IMR-90 (cell line): ENCODE measurements around the gene PADI1. TPM values are rescaled to one million over a fixed set of nuclear protein-coding genes. Genes with fewer than 3 reads are reported as not detected.

ENCODE experiments used
- ATAC-seq: fragments of 200-7000 bp; cut with Tn5 transposase; 2 replicates; pipeline ENCODE4 v1.9.1; 2020; ENCODE audit warnings: low read depth, mild to moderate bottlenecking, moderate library complexity
- BruUV-seq: library from RNA; stranded (reverse); fragments of 400-500 nt; replicated peaks from 2 replicates; lab custom pipeline; 2021; lab: Mats Ljungman, UMichigan
- CTCF ChIA-PET: fragments of 300-600 bp; formaldehyde crosslinking; extraction: SDS; loops from one replicate; lab custom pipeline; 2021; ENCODE audit warnings: antibody characterized with exemption; lab: Yijun Ruan, JAX
- POLR2A ChIA-PET: fragments of 300-600 bp; sonication (Branson Sonifier 250); formaldehyde crosslinking; loops from one replicate; lab custom pipeline; 2022; ENCODE audit warnings: antibody characterized with exemption; ENCODE audit not compliant: unreplicated experiment; lab: Charles Lee
- DNase-seq: peaks from one replicate; pipeline ENCODE4 v3.0.0; 2013
- H2AFZ ChIP-seq: replicated peaks from 2 replicates; pipeline ENCODE3; 2013; ENCODE audit warnings: low read length, mild to moderate bottlenecking; ENCODE audit not compliant: poor library complexity
- H2AK5ac ChIP-seq: 2 replicates; pipeline ENCODE4 v1.6.1; 2013; ENCODE audit warnings: low read depth, low read length, inconsistent platforms
- H2AK9ac ChIP-seq: replicated peaks from 2 replicates; pipeline ENCODE3; 2013; ENCODE audit warnings: mild to moderate bottlenecking, low read depth, low read length, moderate library complexity; ENCODE audit not compliant: poor library complexity
- H2BK120ac ChIP-seq: 2 replicates; pipeline ENCODE4 v1.6.1; 2013; ENCODE audit warnings: low read depth, low read length, inconsistent platforms
- H2BK15ac ChIP-seq: 3 replicates; pipeline ENCODE4 v1.6.1; 2013; ENCODE audit warnings: low read depth, low read length, inconsistent platforms
- H2BK20ac ChIP-seq: 2 replicates; pipeline ENCODE4 v1.6.1; 2013; ENCODE audit warnings: low read depth, mild to moderate bottlenecking, inconsistent platforms, low read length, moderate library complexity
- H2BK5ac ChIP-seq: 2 replicates; pipeline ENCODE4 v1.6.1; 2013; ENCODE audit warnings: mild to moderate bottlenecking, low read depth, low read length, inconsistent platforms; ENCODE audit not compliant: poor library complexity, severe bottlenecking
- H3K14ac ChIP-seq: replicated peaks from 2 replicates; pipeline ENCODE4 v1.6.1; 2013; ENCODE audit warnings: low read depth, low read length, inconsistent platforms
- H3K18ac ChIP-seq: 2 replicates; pipeline ENCODE4 v1.6.1; 2013; ENCODE audit warnings: low read depth, low read length, control low read depth
- H3K23ac ChIP-seq: 2 replicates; pipeline ENCODE4 v1.6.1; 2013; ENCODE audit warnings: low read depth, low read length, inconsistent platforms
- H3K27ac ChIP-seq: 2 replicates; pipeline ENCODE4 v1.5.1; 2013; ENCODE audit warnings: mild to moderate bottlenecking, control low read depth, low read length; ENCODE audit not compliant: insufficient read depth
- H3K27me3 ChIP-seq: 2 replicates; pipeline ENCODE4 v1.6.1; 2013; ENCODE audit warnings: low read length; ENCODE audit not compliant: control insufficient read depth, insufficient read depth
- H3K36me3 ChIP-seq: 2 replicates; pipeline ENCODE4 v1.6.1; 2013; ENCODE audit warnings: low read length, mixed read lengths; ENCODE audit not compliant: control insufficient read depth, insufficient read depth
- H3K4ac ChIP-seq: 2 replicates; pipeline ENCODE4 v1.6.1; 2013; ENCODE audit warnings: low read depth, low read length, inconsistent platforms
- H3K4me1 ChIP-seq: 2 replicates; pipeline ENCODE4 v1.6.1; 2013; ENCODE audit warnings: low read length, mixed read lengths; ENCODE audit not compliant: control insufficient read depth, insufficient read depth
- H3K4me2 ChIP-seq: 2 replicates; pipeline ENCODE4 v1.6.1; 2013; ENCODE audit warnings: low read depth, mild to moderate bottlenecking, control low read depth, low read length, moderate library complexity
- H3K4me3 ChIP-seq: 2 replicates; pipeline ENCODE4 v1.5.1; 2013; ENCODE audit warnings: low read depth, mild to moderate bottlenecking, control low read depth, low read length, moderate library complexity; ENCODE audit not compliant: insufficient read depth
- H3K56ac ChIP-seq: 2 replicates; pipeline ENCODE4 v1.6.1; 2013; ENCODE audit warnings: low read length, inconsistent platforms; ENCODE audit not compliant: insufficient read depth; ENCODE audit errors: extremely low read depth
- H3K79me1 ChIP-seq, 2 experiments: 2 replicates each; pipeline ENCODE4 v1.6.1; 2013; ENCODE audit warnings: low read length in 2 of 2, inconsistent platforms in 1 of 2, low read depth in 1 of 2
- H3K9ac ChIP-seq: 2 replicates; pipeline ENCODE4 v1.6.1; 2013; ENCODE audit warnings: low read depth, low read length, control low read depth
- H3K9me1 ChIP-seq: 2 replicates; pipeline ENCODE4 v1.6.1; 2013; ENCODE audit warnings: low read length, inconsistent platforms; ENCODE audit not compliant: insufficient read depth
- H3K9me3 ChIP-seq: 2 replicates; pipeline ENCODE4 v1.6.1; 2013; ENCODE audit warnings: low read length; ENCODE audit not compliant: control insufficient read depth, insufficient read depth
- H4K20me1 ChIP-seq: 2 replicates; pipeline ENCODE4 v1.6.1; 2013; ENCODE audit warnings: low read length, inconsistent platforms; ENCODE audit not compliant: insufficient read depth
- H4K5ac ChIP-seq: 2 replicates; pipeline ENCODE4 v1.6.1; 2013; ENCODE audit warnings: mild to moderate bottlenecking, low read depth, low read length, control low read depth
- H4K8ac ChIP-seq, 2 experiments: 2 replicates each; pipeline ENCODE4 v1.6.1; 2013; ENCODE audit warnings: low read depth in 2 of 2, low read length in 2 of 2, control low read depth in 1 of 2, inconsistent platforms in 1 of 2
- H4K91ac ChIP-seq: 2 replicates; pipeline ENCODE4 v1.6.1; 2013; ENCODE audit warnings: low read depth, low read length, inconsistent platforms; ENCODE audit not compliant: insufficient read depth
- CEBPB ChIP-seq: IDR thresholded peaks from 2 replicates; pipeline ENCODE4 v1.6.1; 2012; ENCODE audit warnings: low read depth, low read length, improper control_type of control experiment
- CHD1 ChIP-seq: IDR thresholded peaks from 2 replicates; pipeline ENCODE4 v1.6.1; 2012; ENCODE audit warnings: low read depth, low read length, improper control_type of control experiment
- WGBS, 2 experiments: methylation state at CpG; one replicate each; pipeline versions ENCODE4 v1.1.5 to v1.1.7; 2013; ENCODE audit warnings: missing lambda C conversion rate in 2 of 2; ENCODE audit not compliant: insufficient read length in 1 of 2; ENCODE audit errors: extremely low coverage in 2 of 2; 5-methylcytosine and 5-hydroxymethylcytosine counted together
- dilution Hi-C: fragments of 300-500 bp; cut with HindIII; formaldehyde crosslinking; loops from one replicate; pipeline ENCODE4 v1.14.3; 2018; ENCODE audit warnings: low sequenced_read_pairs; ENCODE audit not compliant: unreplicated experiment
- in situ Hi-C: fragments of 300-500 bp; cut with MboI; formaldehyde crosslinking; loops from 3 replicates; pipeline ENCODE4 v1.14.3; 2019; ENCODE audit warnings: low sequenced_read_pairs, inconsistent platforms, mixed read lengths
- intact Hi-C: fragments of 100-400 bp; cut with micrococcal nuclease; formaldehyde crosslinking; loops from 2 replicates; pipeline ENCODE4 v1.10.0; 2022
- polyA plus RNA-seq, 3 experiments: library from polyadenylated mRNA; depleted of rRNA; stranded (reverse); fragments of >200 nt; gene quantifications; 2 replicates each; pipeline ENCODE4 v1.2.3, GENCODE V29; 2012; ENCODE audit warnings: low replicate concordance in 1 of 3
- total RNA-seq: library from RNA; depleted of rRNA; stranded (reverse); fragments of >200 nt; gene quantifications from 2 replicates; pipeline ENCODE4 v1.2.3, GENCODE V29; 2012

PADI1 gene
- total and polyA plus RNA-seq, 2 of the 4 experiments (the other 2 are of a cell fraction) = 0.17 TPM; not detected in 1

DNA sequence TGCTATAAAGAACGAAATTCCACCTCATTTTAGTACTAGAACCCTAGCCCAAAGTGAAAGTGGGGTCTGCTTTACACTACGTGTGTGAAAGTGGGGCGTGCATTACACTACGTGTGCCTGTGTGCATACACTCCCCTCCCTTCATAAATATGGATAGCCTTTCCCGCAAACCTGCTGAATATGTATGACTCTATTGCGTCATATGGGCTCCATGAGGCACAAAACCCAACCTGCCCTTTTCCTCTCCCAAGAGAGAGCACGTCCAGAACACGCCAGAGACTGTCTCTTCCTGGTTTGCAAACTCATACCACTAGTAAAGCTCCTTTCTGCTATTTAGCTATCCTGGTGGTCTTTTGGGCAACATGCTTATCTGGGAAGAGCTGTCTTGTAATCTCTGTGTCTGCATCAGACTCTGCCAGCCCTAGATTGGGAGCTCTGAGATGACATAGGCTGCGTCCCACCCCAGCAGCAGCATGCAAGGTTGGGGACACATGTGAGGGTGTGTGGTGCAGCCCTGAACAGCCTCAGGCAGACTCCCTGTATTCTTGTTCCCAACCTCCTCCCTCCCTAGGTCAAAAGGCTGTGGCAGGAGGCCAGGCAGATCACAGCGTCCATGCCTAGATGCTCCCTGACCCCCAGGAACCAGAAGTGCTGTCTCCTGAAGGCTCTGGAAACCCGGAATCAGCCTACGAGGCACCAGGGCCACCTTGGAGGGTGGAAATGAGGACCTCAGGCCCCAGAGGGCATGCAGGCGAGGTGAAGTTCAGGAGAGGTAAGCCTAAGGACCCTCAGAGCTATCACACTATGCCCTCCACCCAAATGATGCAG lies 12.3 kb upstream of the PADI1 start:
- CTCF ChIA-PET = no interaction called here
- no peak overlapping the region for H3K27ac ChIP-seq
- BruUV-seq = no TSS peak

More for the DNA sequence above, 12.3 kb upstream of the PADI1 start:
- DNase-seq (no peak), ATAC-seq (no peak)
- 100% methylated on average over 1 of the region's 13 CpGs; no CpG with 5 or more reads in 1 of the 2 experiments for WGBS, 2 experiments
- peaks cover 0 to 6% of the 10 kb centered on the region in 2 experiments; a peak in 1 of 4 replicates for H3K79me1 ChIP-seq
- H3K4me2 ChIP-seq = no peak overlapping the region
- in situ Hi-C loops = no loop called here
- H2BK5ac ChIP-seq = peak overlapping the region; percentile 47
- no peak overlapping the region for H3K9ac ChIP-seq
- H4K91ac ChIP-seq = peak overlapping the region; percentile 58
- no peak overlapping the region for H4K8ac ChIP-seq
- H3K9me1 ChIP-seq = peaks cover 6% of the 10 kb centered on the region; the same call in 1 of the 2 replicates
- no peaks in the 10 kb centered on the region for H4K20me1 ChIP-seq
- H3K27me3 ChIP-seq = no peaks in the 10 kb centered on the region
- no peak overlapping the region for H3K14ac ChIP-seq
- TF ChIP-seq CHD1 (no peak), CEBPB (peak; percentile 89)
- H2AK9ac ChIP-seq = no peak overlapping the region
- H3K4me1 ChIP-seq = peaks cover 9% of the 10 kb centered on the region
- H2BK20ac ChIP-seq = peak overlapping the region; percentile 22
- peak overlapping the region; percentile 36 for H2BK120ac ChIP-seq
- peak overlapping the region; percentile 37 for H2AFZ ChIP-seq
- H3K4me3 ChIP-seq = no peak overlapping the region
- H2BK15ac ChIP-seq = peak overlapping the region; percentile 48; the same call in 1 of the 3 replicates
- H3K56ac ChIP-seq = no peak overlapping the region
- POLR2A ChIA-PET = no interaction called here
- H4K5ac ChIP-seq = no peak overlapping the region
- H3K4ac ChIP-seq = peak overlapping the region; percentile 48
- peaks cover 4% of the 10 kb centered on the region; the same call in 1 of the 2 replicates for H3K9me3 ChIP-seq
- no peak overlapping the region for H3K23ac ChIP-seq
- intact Hi-C loops = no loop called here
- dilution Hi-C loops = no loop called here
- H3K36me3 ChIP-seq = no peaks in the 10 kb centered on the region
- peak overlapping the region; percentile 65 for H2AK5ac ChIP-seq
- no peak overlapping the region; the same call in 1 of the 2 replicates for H3K18ac ChIP-seq
